ENCODE measurements around the gene RASGEF1C.

- no peak for TF ChIP-seq CTCF (IDR thresholded peaks at IDR 0.05)
- no peak for TF ChIP-seq POLR2A (IDR thresholded peaks at IDR 0.05)
These were observed 88.5 kb downstream of the RASGEF1C start for GRCh38 chr5:180120237-180121101.
